Spleen (tissue), 7 donors: ENCODE results near the gene KAT7.

ENCODE experiments used
- POLR2A ChIP-seq, 3 donors: fragments of 450-650 bp; IDR thresholded peaks; one replicate each; pipeline ENCODE4 v1.5.1; 2017; ENCODE audit warnings: antibody characterized with exemption in 3 of 3, mild to moderate bottlenecking in 1 of 3
- POLR2AphosphoS5 ChIP-seq, 3 donors: sonication (generic); formaldehyde crosslinking; IDR thresholded peaks; one replicate each; pipeline ENCODE4 v1.5.1; 2017; ENCODE audit warnings: antibody characterized with exemption in 3 of 3
- TF ChIP-seq, protein P1 (sequence below), 11 experiments: fragments of 200-600 bp in 7 of 11; fragments of 450-650 bp in 4 of 11; sonication (generic) in 4 of 11; IDR thresholded peaks in 8 of 11; conservative IDR thresholded peaks in 3 of 11; 1 replicate in 7 of 11; 2 replicates in 4 of 11; pipeline versions ENCODE4 v1.4.0 to v1.8.0; 2016 to 2021; ENCODE audit warnings: antibody characterized with exemption in 11 of 11, inconsistent platforms in 4 of 11, mild to moderate bottlenecking in 1 of 11
- donor health status: DM: no; HTN: no; CAD: no; lungs with moderate emphysema.
- donor health status: DM: no; HTN: no; CAD: no.
- donor health status: DM: no; HTN: no; CAD: no.

DNA sequence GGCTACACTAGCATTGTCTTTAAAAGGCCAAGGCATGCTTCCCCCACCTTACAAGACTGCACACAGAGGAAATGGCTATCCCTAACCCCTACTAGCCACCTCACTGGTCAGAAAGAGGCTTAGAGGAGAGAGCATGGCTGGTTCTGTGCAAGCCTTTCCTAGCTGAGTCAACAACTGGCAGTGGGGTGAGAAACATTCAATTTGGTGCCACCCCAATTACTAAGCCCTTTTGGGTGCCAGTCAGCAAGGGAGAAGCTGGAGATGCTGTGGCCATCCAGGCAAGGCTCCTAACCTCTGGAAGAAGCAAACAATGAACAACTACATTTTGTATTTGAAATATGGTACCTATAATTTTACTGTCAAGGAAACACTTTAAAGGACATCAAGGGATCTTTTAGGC is 4.7 kb upstream of the KAT7 start:
- TF ChIP-seq, protein P1, sequence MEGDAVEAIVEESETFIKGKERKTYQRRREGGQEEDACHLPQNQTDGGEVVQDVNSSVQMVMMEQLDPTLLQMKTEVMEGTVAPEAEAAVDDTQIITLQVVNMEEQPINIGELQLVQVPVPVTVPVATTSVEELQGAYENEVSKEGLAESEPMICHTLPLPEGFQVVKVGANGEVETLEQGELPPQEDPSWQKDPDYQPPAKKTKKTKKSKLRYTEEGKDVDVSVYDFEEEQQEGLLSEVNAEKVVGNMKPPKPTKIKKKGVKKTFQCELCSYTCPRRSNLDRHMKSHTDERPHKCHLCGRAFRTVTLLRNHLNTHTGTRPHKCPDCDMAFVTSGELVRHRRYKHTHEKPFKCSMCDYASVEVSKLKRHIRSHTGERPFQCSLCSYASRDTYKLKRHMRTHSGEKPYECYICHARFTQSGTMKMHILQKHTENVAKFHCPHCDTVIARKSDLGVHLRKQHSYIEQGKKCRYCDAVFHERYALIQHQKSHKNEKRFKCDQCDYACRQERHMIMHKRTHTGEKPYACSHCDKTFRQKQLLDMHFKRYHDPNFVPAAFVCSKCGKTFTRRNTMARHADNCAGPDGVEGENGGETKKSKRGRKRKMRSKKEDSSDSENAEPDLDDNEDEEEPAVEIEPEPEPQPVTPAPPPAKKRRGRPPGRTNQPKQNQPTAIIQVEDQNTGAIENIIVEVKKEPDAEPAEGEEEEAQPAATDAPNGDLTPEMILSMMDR (IDR thresholded peaks at IDR 0.05 in 8 of 11, conservative IDR thresholded peaks at IDR 0.05 in 3 of 11) = no peak
- TF ChIP-seq POLR2AphosphoS5 (IDR thresholded peaks at IDR 0.05) = no peak
- no peak for TF ChIP-seq POLR2A (IDR thresholded peaks at IDR 0.05)
